ENCODE results near the gene BCL11B. TPM values are rescaled to one million over a fixed set of nuclear protein-coding genes. Genes with fewer than 3 reads are reported as not detected.

BCL11B gene
- total RNA-seq, 4 donors from 2014 or later, result under 0.01 to 1.1 (median 0.39) TPM

DNA sequence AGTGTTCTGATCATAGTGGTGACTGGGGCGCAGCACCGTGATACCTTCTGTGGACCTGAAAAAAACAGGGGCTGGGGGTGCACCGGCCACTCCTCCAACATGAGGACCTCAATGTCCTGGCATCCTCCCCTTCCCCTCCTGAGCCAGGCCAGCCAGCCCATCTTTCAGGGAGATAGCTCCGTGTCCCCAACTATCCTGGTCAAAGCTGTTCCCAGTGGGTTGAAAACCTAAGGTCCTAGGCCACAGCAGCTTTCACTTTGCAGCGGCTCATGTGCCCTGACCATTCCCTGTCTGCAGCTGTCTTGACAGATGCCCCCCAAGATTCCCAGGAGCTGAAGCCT lies 75.7 kb downstream of the BCL11B start:
- H3K27me3 ChIP-seq, result no peaks in the 10 kb centered on the region
- no peaks in the 10 kb centered on the region for H3K36me3 ChIP-seq
- no peaks in the 10 kb centered on the region for H3K9me3 ChIP-seq
- TF ChIP-seq POLR2A (IDR thresholded peaks at IDR 0.05) (no peak), EP300 (IDR thresholded peaks at IDR 0.05) (no peak), POLR2AphosphoS5 (IDR thresholded peaks at IDR 0.05) (no peak)
- TF ChIP-seq, protein P1, sequence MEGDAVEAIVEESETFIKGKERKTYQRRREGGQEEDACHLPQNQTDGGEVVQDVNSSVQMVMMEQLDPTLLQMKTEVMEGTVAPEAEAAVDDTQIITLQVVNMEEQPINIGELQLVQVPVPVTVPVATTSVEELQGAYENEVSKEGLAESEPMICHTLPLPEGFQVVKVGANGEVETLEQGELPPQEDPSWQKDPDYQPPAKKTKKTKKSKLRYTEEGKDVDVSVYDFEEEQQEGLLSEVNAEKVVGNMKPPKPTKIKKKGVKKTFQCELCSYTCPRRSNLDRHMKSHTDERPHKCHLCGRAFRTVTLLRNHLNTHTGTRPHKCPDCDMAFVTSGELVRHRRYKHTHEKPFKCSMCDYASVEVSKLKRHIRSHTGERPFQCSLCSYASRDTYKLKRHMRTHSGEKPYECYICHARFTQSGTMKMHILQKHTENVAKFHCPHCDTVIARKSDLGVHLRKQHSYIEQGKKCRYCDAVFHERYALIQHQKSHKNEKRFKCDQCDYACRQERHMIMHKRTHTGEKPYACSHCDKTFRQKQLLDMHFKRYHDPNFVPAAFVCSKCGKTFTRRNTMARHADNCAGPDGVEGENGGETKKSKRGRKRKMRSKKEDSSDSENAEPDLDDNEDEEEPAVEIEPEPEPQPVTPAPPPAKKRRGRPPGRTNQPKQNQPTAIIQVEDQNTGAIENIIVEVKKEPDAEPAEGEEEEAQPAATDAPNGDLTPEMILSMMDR (IDR thresholded peaks at IDR 0.05), result no peak
- ATAC-seq, result no peak
- 100% methylated on average over 1 of the region's 5 CpGs; no CpG with 5 or more reads in 1 of the 2 donors for WGBS, 2 donors (ENCODE audit: low coverage in 1 of 2)
- no peak overlapping the region for H3K4me3 ChIP-seq
- H3K27ac ChIP-seq, result no peak overlapping the region
- peaks cover 0 to 33% (median 19%) of the 10 kb centered on the region in 3 donors for H3K4me1 ChIP-seq

DNA sequence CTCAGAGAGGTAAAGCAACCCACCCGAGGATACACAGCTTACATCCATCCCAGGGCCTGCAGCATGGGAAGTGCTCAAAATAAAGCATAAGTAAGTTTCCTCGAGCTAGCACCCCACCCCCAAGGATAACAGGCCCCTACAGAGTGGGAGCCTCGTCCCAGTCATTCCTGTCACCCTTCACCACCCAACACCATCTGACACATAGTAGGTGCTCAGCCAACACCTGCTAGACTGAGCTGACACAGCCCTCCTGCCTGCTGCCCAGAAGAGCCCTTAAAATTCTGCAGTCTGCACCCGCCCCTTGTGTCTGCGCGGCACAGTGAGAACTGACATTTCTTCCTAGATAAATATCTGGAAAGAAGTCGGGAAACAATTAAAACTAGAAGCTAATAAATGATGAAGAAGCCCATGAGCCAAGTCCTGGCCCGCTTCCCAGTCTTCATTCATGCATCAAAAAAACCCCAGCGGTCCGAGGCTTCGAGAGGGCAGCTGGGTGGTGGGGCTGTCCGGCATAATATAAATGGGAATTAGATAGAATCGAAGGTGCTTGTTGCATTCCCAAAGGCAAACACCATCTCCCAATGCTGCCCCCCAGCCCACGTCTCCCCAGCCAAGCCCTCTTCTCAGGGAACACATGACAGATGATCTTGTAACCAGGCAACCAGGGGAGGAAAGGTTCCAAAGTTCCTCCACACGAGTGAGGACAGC lies 76.2 kb downstream of the BCL11B start:
- Histone ChIP-seq H3K9me3 (no peaks in the 10 kb centered on the region), H3K27me3 (no peaks in the 10 kb centered on the region), H3K4me1 (peaks cover 0 to 38% (median 24%) of the 10 kb centered on the region in 3 donors), H3K36me3 (no peaks in the 10 kb centered on the region), H3K27ac (no peak overlapping the region), H3K4me3 (no peak overlapping the region)
- TF ChIP-seq, protein P1 (IDR thresholded peaks at IDR 0.05), result no peak
- no peak for TF ChIP-seq POLR2A (IDR thresholded peaks at IDR 0.05)
- TF ChIP-seq EP300 (IDR thresholded peaks at IDR 0.05), result no peak
- 14 to 24% methylated on average over 9 of the region's 15 CpGs for WGBS, 2 donors (ENCODE audit: low coverage in 1 of 2)
- ATAC-seq, result no peak

DNA sequence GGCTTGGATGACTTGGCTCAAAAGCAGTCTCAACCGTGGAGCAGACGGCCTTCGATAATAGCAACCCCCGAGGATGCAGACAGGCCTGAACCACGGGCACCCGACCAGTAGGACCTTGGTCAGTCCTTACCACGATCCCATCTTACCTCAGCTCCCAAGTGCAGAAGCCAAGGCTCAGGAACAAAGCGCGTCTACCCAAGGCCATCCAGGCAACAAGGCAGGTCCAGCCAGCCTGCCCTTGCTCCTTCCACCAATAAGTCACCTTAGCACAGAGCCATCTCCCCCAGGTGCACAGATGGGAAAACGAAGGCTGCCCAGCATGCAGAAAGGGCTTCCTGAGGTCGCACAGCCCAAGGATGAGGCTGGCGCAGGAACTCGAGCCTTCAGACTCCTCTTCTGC lies 77.3 kb downstream of the BCL11B start:
- 93% methylated on average over 9 of the region's 13 CpGs; no CpG with 5 or more reads in 1 of the 2 donors for WGBS, 2 donors (ENCODE audit: low coverage in 1 of 2)
- Histone ChIP-seq H3K27me3 (no peaks in the 10 kb centered on the region), H3K36me3 (no peaks in the 10 kb centered on the region), H3K4me1 (peaks cover 0 to 41% (median 24%) of the 10 kb centered on the region in 3 donors), H3K9me3 (no peaks in the 10 kb centered on the region), H3K27ac (no peak overlapping the region), H3K4me3 (no peak overlapping the region)
- ATAC-seq, result no peak
- TF ChIP-seq, protein P1 (IDR thresholded peaks at IDR 0.05), result no peak

DNA sequence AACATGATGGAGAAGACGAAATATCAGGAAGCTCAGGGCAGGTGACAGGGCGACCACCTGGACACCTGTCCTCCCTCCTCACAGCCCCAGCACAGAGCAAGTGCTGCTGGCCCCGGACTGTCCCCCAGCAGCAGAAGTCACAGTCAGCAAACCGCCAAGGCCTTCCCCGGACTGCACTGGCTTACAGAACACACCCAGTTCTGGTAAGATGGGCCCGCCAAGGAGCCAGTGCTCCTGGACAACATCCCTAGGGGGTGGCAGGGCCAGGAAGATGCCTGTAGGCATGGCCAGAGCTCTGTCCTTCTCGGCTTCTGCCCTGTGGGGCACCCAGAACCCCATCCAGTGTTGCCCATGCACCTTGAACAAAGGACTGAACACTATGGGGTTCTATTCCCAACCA lies 77.9 kb downstream of the BCL11B start:
- H3K4me1 ChIP-seq, result peaks cover 0 to 41% (median 24%) of the 10 kb centered on the region in 3 donors
- H3K9me3 ChIP-seq, result no peaks in the 10 kb centered on the region
- no peaks in the 10 kb centered on the region for H3K36me3 ChIP-seq
- TF ChIP-seq POLR2AphosphoS5 (IDR thresholded peaks at IDR 0.05), result no peak
- TF ChIP-seq POLR2A (IDR thresholded peaks at IDR 0.05), result no peak
- no peak for TF ChIP-seq EP300 (IDR thresholded peaks at IDR 0.05)
- TF ChIP-seq, protein P1 (IDR thresholded peaks at IDR 0.05), result no peak
- no peak overlapping the region for H3K4me3 ChIP-seq
- no peaks in the 10 kb centered on the region for H3K27me3 ChIP-seq
- WGBS, 2 donors (ENCODE audit: low coverage in 1 of 2), result 87% methylated on average over 7 of the region's 7 CpGs; no CpG with 5 or more reads in 1 of the 2 donors
- no peak for ATAC-seq
- H3K27ac ChIP-seq, result no peak overlapping the region

DNA sequence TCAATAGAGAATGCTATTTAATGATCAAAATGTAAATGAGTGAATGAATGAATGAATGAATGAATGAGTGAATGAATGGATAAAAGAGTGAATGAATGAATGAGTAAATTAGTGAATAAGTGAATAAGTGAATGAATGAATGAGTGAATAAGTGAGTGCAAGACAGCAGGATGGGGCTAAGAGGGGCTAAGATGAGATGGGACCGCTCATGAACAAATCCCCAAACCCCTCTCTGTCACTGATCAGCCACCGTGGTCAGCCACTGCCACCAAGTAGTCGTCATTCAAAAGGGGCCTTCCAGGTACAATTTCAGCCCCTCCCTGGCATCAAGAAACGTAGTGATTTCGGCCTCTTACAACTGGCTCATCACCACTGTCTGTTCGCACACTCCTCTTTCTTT lies 79.2 kb downstream of the BCL11B start:
- H3K36me3 ChIP-seq, result no peaks in the 10 kb centered on the region
- 68 to 70% methylated on average over 6 of the region's 6 CpGs for WGBS, 2 donors (ENCODE audit: low coverage in 1 of 2)
- peaks cover 0 to 41% (median 24%) of the 10 kb centered on the region in 3 donors for H3K4me1 ChIP-seq
- no peaks in the 10 kb centered on the region for H3K9me3 ChIP-seq
- TF ChIP-seq, protein P1 (IDR thresholded peaks at IDR 0.05), result no peak
- no peak for TF ChIP-seq EP300 (IDR thresholded peaks at IDR 0.05)
- no peak for ATAC-seq
- H3K4me3 ChIP-seq, result no peak overlapping the region
- no peak overlapping the region for H3K27ac ChIP-seq
- no peaks in the 10 kb centered on the region for H3K27me3 ChIP-seq

Data from gastroesophageal sphincter (tissue), 4 donors.